Smooth muscle cell (in vitro differentiated cells): Measurements from ENCODE around the gene DOLPP1. TPM values are rescaled to one million over a fixed set of nuclear protein-coding genes. Genes with fewer than 3 reads are reported as not detected.

Experiments used
- DNase-seq: peaks from one replicate; lab custom pipeline; 2025; ENCODE audit not compliant: unreplicated experiment; lab: John Stamatoyannopoulos, UW
- H2AFZ ChIP-seq: fragments of 200-600 bp; sonication (generic); 2 replicates; pipeline ENCODE4 v1.6.0; 2016; ENCODE audit warnings: antibody characterized with exemption, low read depth, mild to moderate bottlenecking
- H3F3A ChIP-seq: fragments of 200-600 bp; sonication (generic); 2 replicates; pipeline ENCODE4 v1.6.0; 2017; ENCODE audit warnings: antibody characterized with exemption, low read depth
- H3K27ac ChIP-seq: fragments of 200-600 bp; sonication (generic); 2 replicates; pipeline ENCODE4 v1.5.1; 2016; ENCODE audit warnings: low read depth, mild to moderate bottlenecking
- H3K27me3 ChIP-seq: fragments of 200-600 bp; sonication (generic); 2 replicates; pipeline ENCODE4 v1.6.1; 2016; ENCODE audit warnings: low read depth, mild to moderate bottlenecking
- H3K36me3 ChIP-seq: fragments of 200-600 bp; sonication (generic); 2 replicates; pipeline ENCODE4 v1.5.1; 2016; ENCODE audit warnings: low read depth
- H3K4me1 ChIP-seq: fragments of 200-600 bp; sonication (generic); 2 replicates; pipeline ENCODE4 v1.5.1; 2016; ENCODE audit warnings: low read depth
- H3K4me2 ChIP-seq: fragments of 200-600 bp; sonication (generic); 2 replicates; pipeline ENCODE4 v1.6.0; 2016; ENCODE audit warnings: mild to moderate bottlenecking
- H3K4me3 ChIP-seq: fragments of 200-600 bp; sonication (generic); 2 replicates; pipeline ENCODE4 v1.5.1; 2016; ENCODE audit warnings: mild to moderate bottlenecking
- H3K79me2 ChIP-seq: fragments of 200-600 bp; sonication (generic); 2 replicates; pipeline ENCODE4 v1.6.0; 2016; ENCODE audit warnings: low read depth, mild to moderate bottlenecking
- H3K9ac ChIP-seq: fragments of 200-600 bp; sonication (generic); 2 replicates; pipeline ENCODE4 v1.6.0; 2016; ENCODE audit warnings: low read depth
- H3K9me3 ChIP-seq: fragments of 200-600 bp; sonication (generic); replicated peaks from 2 replicates; pipeline ENCODE4 v1.5.1; 2016; ENCODE audit warnings: low read depth
- H4K20me1 ChIP-seq: fragments of 200-600 bp; sonication (generic); 2 replicates; pipeline ENCODE4 v1.6.0; 2016; ENCODE audit warnings: low read depth
- WGBS: methylation state at CpG from one replicate; pipeline ENCODE4 v1.1.7; 2016; ENCODE audit warnings: low lambda C conversion rate; 5-methylcytosine and 5-hydroxymethylcytosine counted together
- polyA plus RNA-seq: library from polyadenylated mRNA; unstranded; fragments of >200 nt; fragmentation: Nextera tagmentation; extraction: Ambion mirVana; gene quantifications from 2 replicates; pipeline ENCODE4 v1.2.1, GENCODE V29; 2016
- total RNA-seq: library from RNA; depleted of rRNA; stranded (reverse); fragments of >200 nt; gene quantifications from 2 replicates; pipeline ENCODE4 v1.2.3, GENCODE V29; 2014
- TF ChIP-seq, protein P1 (sequence below): fragments of 200-600 bp; sonication (generic); IDR thresholded peaks from 2 replicates; pipeline ENCODE4 v1.5.1; 2017; ENCODE audit warnings: borderline replicate concordance, mild to moderate bottlenecking, antibody characterized with exemption; ENCODE audit not compliant: insufficient read depth, poor library complexity, severe bottlenecking

Gene DOLPP1
- total and polyA plus RNA-seq, 2 experiments from 2014 or later = 14.4 to 17.8 TPM

GRCh38 chr9:129063061-129063460 is 17.9 kb upstream of the DOLPP1 start:
- no peaks in the 10 kb centered on the region for H3K36me3 ChIP-seq
- TF ChIP-seq, protein P1, sequence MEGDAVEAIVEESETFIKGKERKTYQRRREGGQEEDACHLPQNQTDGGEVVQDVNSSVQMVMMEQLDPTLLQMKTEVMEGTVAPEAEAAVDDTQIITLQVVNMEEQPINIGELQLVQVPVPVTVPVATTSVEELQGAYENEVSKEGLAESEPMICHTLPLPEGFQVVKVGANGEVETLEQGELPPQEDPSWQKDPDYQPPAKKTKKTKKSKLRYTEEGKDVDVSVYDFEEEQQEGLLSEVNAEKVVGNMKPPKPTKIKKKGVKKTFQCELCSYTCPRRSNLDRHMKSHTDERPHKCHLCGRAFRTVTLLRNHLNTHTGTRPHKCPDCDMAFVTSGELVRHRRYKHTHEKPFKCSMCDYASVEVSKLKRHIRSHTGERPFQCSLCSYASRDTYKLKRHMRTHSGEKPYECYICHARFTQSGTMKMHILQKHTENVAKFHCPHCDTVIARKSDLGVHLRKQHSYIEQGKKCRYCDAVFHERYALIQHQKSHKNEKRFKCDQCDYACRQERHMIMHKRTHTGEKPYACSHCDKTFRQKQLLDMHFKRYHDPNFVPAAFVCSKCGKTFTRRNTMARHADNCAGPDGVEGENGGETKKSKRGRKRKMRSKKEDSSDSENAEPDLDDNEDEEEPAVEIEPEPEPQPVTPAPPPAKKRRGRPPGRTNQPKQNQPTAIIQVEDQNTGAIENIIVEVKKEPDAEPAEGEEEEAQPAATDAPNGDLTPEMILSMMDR = no peak

DNA sequence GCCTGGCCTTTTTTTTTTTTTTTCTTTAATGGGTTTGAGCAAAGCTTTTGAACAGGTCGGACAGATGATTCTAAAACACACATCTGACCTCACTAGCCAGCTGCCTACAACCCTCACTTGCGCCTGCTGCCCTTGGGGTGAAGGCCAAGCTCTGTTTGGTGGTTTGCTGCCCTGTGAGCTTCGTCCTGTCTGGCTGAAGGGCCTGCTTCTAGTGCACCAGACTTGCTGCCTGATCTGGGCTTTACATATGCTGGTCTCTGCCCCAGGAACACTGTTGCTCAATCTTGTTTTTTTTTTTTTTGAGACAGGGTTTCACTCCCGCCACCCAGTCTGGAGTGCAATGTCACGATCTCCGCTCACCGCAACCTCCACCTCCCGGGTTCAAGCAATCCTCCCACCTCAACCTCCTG is 16.4 kb upstream of the DOLPP1 start:
- over 99% methylated on average over 8 of the region's 8 CpGs for WGBS

More at GRCh38 chr9:129063061-129063460, 17.9 kb upstream of the DOLPP1 start:
- Histone ChIP-seq H3K9ac (no peak overlapping the region), H3K79me2 (no peaks in the 10 kb centered on the region), H3K4me1 (no peaks in the 10 kb centered on the region), H3K9me3 (no peaks in the 10 kb centered on the region), H3K27ac (no peak overlapping the region), H3K27me3 (no peaks in the 10 kb centered on the region), H3F3A (no peaks in the 10 kb centered on the region), H3K4me2 (no peak overlapping the region), H4K20me1 (no peaks in the 10 kb centered on the region), H2AFZ (no peak overlapping the region), H3K4me3 (no peak overlapping the region)
- WGBS = 100% methylated on average over 3 of the region's 9 CpGs
- DNase-seq = no peak

DNA sequence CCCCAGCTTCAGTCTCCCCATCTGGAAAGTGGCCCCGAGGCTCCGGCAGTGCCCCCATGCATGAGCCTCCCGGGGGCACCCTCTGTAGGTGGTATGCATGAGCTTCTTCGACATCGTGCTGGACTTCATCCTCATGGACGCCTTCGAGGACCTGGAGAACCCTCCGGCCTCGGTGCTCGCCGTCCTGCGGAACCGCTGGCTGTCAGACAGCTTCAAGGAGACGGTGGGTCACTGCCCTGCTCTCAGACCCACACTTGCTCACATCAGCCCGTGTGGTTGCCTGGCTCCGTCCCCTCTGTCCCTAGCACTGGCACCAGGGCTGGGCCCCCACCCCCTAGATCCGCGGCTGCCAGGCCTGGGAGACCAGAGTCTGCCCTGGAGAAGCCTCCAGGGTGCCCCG is 12.8 kb upstream of the DOLPP1 start:
- no peak overlapping the region for H3K4me2 ChIP-seq
- no peak overlapping the region for H3K9ac ChIP-seq
- no peak overlapping the region for H2AFZ ChIP-seq
- no peak for DNase-seq
- H3K36me3 ChIP-seq = no peaks in the 10 kb centered on the region
- H4K20me1 ChIP-seq = no peaks in the 10 kb centered on the region
- H3K27me3 ChIP-seq = no peaks in the 10 kb centered on the region
- no peaks in the 10 kb centered on the region for H3F3A ChIP-seq
- H3K9me3 ChIP-seq = no peaks in the 10 kb centered on the region
- H3K4me1 ChIP-seq = no peaks in the 10 kb centered on the region
- TF ChIP-seq, protein P1 = no peak
- no peak overlapping the region for H3K4me3 ChIP-seq
- H3K79me2 ChIP-seq = no peaks in the 10 kb centered on the region
- 97% methylated on average over 19 of the region's 19 CpGs for WGBS
- H3K27ac ChIP-seq = no peak overlapping the region

More for the DNA sequence above, 16.4 kb upstream of the DOLPP1 start:
- H3K4me2 ChIP-seq = no peak overlapping the region
- no peaks in the 10 kb centered on the region for H3K36me3 ChIP-seq
- no peak overlapping the region for H3K27ac ChIP-seq
- H3K9ac ChIP-seq = no peak overlapping the region
- H3K79me2 ChIP-seq = no peaks in the 10 kb centered on the region
- H3K27me3 ChIP-seq = no peaks in the 10 kb centered on the region
- H3K4me1 ChIP-seq = no peaks in the 10 kb centered on the region
- no peak overlapping the region for H3K4me3 ChIP-seq
- H2AFZ ChIP-seq = no peak overlapping the region
- no peaks in the 10 kb centered on the region for H3F3A ChIP-seq
- TF ChIP-seq, protein P1 = no peak
- H4K20me1 ChIP-seq = no peaks in the 10 kb centered on the region
- no peaks in the 10 kb centered on the region for H3K9me3 ChIP-seq
- DNase-seq = no peak
